HFF-Myc (cell line): Measurements from ENCODE around the gene UPB1.

ENCODE experiments used
- DNase-seq: peaks from one replicate; pipeline ENCODE4 v3.0.0-alpha.2; 2011; ENCODE audit warnings: low read depth; ENCODE audit errors: extremely low read depth
- H3K4me3 ChIP-seq: replicated peaks from 2 replicates; pipeline ENCODE4 v1.5.1; 2011; ENCODE audit warnings: low read depth, mild to moderate bottlenecking, control low read depth, low read length
- TF ChIP-seq, protein P1 (sequence below): IDR thresholded peaks from 2 replicates; pipeline ENCODE4 v1.5.1; 2012; ENCODE audit warnings: mild to moderate bottlenecking, low read depth, low read length, control low read depth; ENCODE audit errors: missing control alignments

UPB1 gene

DNA sequence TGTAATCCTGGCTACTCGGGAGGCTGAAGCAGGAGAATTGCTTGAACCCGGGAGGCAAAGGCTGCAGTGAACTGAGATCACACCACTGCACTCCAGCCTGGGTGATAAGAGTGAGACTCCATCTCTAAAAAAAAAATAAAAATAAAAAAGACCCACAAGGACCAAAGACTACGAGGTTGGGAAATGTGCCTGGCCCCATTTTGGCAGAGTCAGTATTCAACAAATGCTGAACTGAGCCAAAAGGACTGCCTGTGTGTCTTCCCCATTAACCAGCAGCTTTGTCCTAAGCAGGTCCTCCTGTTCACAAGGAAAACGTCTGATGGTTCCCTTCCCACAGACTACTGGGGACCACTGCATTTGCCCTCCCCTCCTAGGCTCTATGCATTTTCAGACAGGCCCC, 40.1 kb upstream of the UPB1 start:
- TF ChIP-seq, protein P1, sequence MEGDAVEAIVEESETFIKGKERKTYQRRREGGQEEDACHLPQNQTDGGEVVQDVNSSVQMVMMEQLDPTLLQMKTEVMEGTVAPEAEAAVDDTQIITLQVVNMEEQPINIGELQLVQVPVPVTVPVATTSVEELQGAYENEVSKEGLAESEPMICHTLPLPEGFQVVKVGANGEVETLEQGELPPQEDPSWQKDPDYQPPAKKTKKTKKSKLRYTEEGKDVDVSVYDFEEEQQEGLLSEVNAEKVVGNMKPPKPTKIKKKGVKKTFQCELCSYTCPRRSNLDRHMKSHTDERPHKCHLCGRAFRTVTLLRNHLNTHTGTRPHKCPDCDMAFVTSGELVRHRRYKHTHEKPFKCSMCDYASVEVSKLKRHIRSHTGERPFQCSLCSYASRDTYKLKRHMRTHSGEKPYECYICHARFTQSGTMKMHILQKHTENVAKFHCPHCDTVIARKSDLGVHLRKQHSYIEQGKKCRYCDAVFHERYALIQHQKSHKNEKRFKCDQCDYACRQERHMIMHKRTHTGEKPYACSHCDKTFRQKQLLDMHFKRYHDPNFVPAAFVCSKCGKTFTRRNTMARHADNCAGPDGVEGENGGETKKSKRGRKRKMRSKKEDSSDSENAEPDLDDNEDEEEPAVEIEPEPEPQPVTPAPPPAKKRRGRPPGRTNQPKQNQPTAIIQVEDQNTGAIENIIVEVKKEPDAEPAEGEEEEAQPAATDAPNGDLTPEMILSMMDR = no peak
- no peak overlapping the region for H3K4me3 ChIP-seq
- DNase-seq = no peak

DNA sequence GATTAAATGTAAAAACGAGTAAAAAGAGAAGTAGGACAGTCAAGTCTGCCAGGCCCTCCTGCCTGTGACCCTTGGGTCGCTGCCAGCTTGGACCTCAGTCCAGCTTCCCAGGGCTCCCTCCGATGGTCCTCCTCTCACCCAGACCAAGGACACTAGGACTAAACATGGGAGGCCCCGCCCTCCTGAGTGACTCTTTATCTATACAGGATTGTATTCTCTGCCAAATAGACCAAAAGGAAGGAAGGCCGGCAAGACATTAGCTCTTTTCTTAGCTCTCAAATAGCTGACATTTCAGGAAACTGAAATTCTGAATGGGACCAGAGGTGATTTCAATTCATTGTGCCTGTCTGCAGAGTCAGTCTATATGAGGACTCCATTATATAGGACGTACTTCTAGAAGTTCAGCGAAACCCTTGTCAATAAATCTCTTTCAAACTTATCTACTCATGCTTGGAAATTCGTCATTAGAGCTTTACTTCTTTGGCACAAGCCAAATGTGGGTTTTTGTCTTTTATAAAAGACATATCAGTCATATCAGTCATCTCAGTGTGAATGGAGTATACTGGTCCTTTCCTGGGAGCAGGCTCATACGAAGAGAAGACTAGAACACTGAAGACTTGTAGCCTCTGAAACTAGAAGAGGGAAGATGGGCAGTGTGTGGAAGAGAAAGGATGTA, 39.2 kb upstream of the UPB1 start:
- no peak overlapping the region for H3K4me3 ChIP-seq
- TF ChIP-seq, protein P1 = no peak
- DNase-seq = no peak

DNA sequence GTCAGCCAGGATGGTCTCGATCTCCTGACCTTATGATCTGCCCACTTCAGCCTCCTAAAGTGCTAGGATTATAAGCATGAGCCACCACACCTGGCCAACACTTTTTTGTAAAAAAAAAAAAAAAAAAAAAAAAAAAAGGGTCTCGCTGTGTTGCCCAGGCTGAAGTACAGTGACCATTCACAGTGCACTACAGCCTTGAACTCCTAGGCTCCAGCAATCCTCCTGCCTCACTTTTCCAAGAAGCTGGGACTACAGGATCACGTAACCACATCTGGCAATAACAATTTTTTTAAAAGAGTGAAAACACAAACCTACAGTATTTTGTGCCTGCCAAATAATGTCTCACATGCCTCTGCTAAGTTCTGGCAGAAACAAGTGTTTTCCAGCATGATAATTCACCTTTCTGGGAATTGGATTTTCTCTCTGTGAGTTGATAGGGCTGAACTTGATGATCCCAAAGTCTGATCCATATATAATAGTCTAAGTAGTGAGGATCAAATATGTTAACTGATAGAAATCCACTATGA, 37.2 kb upstream of the UPB1 start:
- H3K4me3 ChIP-seq = no peak overlapping the region
- TF ChIP-seq, protein P1 = no peak
- no peak for DNase-seq

DNA sequence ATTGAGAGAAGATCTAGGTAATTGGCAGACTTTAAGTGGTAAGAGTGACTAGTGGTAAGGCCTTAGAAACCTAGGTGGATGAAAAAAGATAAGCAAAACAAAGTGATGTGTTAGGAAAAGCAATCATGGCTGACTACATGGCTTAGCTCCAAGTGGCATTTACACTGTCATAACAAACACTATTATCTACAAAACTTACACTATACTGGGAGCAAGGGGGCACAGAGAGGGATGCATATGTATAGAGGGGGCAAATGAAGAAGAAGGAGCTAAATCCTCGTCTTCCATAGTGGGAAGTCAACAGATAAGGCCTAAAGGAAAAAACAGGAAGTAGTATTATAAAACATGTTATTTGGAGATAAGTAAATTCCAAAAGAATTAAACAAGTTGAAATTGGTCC, 35.2 kb upstream of the UPB1 start:
- DNase-seq = no peak
- H3K4me3 ChIP-seq = no peak overlapping the region
- TF ChIP-seq, protein P1 = no peak

DNA sequence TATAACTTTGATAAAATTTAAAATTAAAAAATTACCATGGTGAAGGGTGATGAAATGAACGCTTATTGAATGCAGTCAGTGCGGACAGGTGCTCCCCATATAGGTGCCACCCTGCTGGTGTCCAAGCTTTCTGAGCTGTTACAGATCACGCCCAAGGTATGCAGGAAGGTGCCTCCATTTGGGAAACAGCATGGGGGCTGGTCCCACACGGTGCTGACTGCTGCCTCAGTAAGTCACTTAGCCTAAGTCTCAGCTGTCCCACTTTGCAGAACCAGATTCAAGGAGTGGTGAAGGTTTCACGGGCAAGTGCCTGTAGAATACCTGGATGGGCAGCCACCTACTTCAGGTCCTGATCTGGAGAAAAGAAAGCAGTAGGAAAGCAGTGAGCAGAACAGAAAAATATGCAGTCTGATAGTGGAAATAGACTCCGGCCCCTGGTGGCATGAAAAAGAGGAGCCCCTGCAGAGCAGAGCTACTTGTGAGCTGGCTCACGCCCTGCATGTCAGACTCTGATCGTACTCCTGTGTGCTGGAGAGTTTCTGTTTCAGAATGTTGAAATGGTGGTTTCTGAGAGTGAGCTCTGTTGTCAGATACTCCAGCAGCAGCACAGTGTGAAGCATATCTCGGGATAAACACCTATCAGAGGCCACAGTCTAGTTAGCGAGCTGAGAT, 34.6 kb upstream of the UPB1 start:
- H3K4me3 ChIP-seq = no peak overlapping the region
- DNase-seq = no peak
- TF ChIP-seq, protein P1 = no peak

DNA sequence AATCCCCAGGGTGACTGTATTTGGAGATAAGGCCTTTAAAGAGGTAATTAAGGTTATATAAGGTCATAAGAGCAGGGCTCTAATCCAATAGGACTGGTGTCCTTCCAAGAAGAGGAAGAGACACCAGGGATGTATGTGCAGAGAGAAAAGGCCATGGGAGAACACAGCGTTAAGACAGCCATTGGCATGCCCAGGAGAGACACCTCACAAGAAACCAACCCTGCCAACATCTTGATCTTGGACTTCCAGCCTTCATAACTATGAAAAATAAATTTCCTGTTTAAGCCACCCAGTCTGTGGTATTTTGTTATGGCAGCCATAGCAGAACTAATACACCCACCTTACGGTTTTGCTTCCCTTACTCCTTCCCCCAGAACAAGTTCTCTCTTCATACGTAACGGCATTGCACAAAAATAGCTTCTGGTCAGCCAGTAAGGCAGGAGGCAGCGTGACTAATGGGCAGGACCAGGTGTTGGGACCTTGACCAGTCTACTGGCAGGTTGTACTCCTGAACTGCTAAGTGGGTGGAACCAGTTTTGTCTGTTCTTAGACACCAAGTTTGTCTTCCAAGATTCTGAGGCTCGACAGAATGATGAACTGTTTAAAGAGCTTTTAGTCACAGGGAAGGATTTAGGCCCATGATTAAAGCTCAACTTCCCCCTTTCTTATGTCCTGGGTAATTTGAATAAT, 31.9 kb upstream of the UPB1 start:
- TF ChIP-seq, protein P1 = no peak
- H3K4me3 ChIP-seq = no peak overlapping the region
- DNase-seq = no peak
